ENCODE results near the gene ACVR1C.

Gene ACVR1C

DNA sequence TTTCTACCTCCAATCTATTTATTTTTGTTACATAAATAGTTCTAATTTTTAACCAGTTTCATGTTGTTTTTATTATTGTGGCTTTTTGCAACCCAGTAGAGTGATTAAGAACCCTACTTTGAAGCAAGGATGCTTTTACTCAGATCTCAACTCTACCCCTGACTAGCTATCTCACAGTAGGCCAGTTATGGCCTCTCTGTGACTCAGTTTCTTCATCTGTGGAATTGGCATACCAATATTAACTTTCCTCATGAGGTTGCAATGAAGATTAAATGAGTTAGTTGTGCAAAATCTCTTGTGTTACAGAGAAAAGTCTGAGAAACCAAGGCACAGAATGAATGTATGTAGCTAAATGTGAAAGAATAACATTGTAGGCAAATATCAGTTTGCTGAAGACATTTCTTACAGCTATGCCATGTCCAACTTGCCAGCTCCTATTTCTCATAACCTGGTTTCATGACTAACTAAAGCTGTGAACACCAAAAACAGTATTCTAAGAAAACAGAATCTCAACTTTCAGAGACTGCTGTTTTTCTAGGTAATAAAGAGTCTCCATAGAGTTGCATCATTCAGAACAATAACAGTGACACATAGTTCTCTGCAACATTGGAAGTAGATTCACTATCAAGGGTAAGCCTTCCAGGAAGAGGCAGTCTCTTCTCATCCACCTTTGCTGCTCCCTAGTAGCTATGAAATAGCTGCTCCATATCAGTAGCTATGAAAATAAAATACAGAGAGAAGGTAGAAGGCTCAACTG lies 151.5 kb downstream of the ACVR1C start:
- DNase-seq, result no peak

More for the DNA sequence above, 151.5 kb downstream of the ACVR1C start:
- TF ChIP-seq, protein P1, sequence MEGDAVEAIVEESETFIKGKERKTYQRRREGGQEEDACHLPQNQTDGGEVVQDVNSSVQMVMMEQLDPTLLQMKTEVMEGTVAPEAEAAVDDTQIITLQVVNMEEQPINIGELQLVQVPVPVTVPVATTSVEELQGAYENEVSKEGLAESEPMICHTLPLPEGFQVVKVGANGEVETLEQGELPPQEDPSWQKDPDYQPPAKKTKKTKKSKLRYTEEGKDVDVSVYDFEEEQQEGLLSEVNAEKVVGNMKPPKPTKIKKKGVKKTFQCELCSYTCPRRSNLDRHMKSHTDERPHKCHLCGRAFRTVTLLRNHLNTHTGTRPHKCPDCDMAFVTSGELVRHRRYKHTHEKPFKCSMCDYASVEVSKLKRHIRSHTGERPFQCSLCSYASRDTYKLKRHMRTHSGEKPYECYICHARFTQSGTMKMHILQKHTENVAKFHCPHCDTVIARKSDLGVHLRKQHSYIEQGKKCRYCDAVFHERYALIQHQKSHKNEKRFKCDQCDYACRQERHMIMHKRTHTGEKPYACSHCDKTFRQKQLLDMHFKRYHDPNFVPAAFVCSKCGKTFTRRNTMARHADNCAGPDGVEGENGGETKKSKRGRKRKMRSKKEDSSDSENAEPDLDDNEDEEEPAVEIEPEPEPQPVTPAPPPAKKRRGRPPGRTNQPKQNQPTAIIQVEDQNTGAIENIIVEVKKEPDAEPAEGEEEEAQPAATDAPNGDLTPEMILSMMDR (IDR thresholded peaks at IDR 0.05), result no peak
- H3K9me3 ChIP-seq, result no peaks in the 10 kb centered on the region
- H3K27me3 ChIP-seq, result no peaks in the 10 kb centered on the region
- intact Hi-C loops (cut with DNase I; ENCODE audit: low total_unique reads), result no loop called here
- peaks cover 0 to 21% (median 1%) of the 10 kb centered on the region in 4 donors for H3K4me1 ChIP-seq
- H3K36me3 ChIP-seq, result no peaks in the 10 kb centered on the region
- no peak overlapping the region for H3K27ac ChIP-seq
- no peak overlapping the region for H3K4me3 ChIP-seq
